GM12874 (cell line): Measurements from ENCODE around the gene CRY1.

ENCODE experiments used
- CTCF ChIP-seq: IDR thresholded peaks from 2 replicates; pipeline ENCODE4 v1.5.1; 2011; ENCODE audit warnings: low read depth, mild to moderate bottlenecking, control low read depth, low read length, moderate library complexity; ENCODE audit not compliant: insufficient read depth

The CRY1 gene

DNA sequence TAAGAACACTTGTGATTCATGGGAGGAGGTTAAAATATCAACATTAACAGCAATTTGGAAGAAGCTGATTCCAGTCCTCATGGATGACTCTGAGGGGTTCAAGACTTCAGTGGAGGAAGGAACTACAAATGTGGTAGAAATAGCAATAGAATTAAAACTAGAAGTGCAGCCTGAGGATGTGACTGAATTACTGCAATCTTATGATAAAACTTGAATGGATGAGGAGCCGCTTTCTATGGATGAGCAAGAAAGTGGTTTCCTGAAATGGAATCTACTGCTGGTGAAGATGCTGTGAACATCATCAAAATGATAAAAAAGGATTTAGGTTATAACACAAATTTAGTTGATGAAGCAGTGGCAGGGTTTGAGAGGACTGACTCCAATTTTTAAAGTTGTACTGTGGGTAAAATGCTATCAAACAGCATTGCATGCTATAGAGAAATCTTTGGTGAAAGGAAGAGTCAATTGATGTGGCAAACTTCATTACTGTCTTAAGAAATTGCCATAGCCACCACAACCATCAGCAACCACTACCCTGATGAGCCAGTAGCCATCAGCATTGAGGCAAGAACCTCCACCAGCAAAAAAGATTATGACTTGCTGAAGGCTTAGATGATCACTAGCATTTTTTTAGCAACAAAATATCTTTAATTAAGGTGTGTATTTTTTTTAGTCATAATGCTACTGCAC is 80.5 kb downstream of the CRY1 start:
- no peak for TF ChIP-seq CTCF

DNA sequence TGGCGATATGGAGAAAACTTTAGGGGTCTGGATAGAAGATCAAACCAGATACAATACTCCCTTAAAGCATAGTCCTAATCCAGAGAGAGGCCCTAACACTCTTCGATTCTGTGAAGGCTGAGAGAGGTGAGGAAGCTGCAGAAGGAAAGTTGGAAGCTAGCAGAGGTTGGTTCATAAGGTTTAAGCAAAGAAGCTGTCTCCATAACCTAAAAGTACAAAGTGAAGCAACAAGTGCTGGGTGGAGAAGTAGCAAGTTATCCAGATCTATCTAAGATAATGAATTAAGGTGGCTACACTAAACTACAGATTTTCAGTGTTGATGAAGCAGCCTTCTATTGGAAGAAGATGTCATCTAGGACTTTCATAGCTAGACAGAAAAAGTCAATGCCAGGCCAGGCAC is 81.8 kb downstream of the CRY1 start:
- TF ChIP-seq CTCF: no peak

DNA sequence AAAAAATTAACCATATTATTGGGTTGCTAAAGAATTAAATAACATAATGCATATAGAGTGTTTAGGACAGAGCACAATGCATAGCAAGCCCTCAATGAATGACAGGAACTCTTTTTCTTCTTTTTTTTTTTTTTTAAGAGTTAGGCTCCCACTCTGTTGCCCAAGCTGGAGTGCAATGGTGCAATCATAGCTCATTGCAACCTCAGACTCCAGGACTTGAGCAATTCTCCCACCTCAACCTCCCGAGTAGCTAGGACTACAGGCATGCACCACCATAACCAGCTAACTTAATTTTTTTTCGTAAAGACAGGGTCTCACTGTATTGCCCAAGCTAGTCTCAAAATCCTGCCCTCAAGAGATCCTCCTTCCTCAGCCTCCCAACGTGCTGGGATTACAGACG is 85.9 kb downstream of the CRY1 start:
- no peak for TF ChIP-seq CTCF

GRCh38 chr12:106999446-106999845 is 93.9 kb downstream of the CRY1 start:
- TF ChIP-seq CTCF: no peak

GRCh38 chr12:106997916-106998315 is 95.4 kb downstream of the CRY1 start:
- TF ChIP-seq CTCF: no peak

DNA sequence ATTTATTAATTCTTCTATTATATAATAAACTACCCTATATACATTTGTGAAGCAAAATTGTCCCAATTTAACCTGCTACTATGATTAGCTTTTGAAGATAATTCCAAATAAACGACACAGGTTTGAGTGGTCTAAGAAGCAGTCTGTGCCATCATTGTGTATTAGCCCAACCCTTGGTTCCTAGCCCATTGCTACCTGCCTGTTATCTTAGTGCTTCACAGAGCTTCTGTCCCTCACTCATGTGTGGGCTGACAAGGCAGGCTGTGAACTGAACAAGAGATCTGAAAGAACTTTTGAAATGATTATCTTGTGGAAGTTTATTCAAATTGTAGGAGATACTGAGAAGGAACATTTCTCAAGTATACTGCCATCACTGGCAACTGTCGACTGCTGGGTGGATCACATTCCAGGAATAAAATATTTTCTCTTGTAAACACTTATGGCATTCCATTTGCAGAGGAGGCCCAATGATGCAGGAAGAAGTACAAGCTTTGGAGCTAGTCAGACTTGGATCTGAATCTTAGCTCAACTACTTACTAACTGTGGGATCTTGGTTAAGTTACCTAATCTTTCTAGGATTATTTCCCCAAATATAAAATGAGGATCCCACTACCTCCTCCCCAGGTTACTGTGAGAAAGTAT is 98.6 kb downstream of the CRY1 start:
- TF ChIP-seq CTCF: no peak

DNA sequence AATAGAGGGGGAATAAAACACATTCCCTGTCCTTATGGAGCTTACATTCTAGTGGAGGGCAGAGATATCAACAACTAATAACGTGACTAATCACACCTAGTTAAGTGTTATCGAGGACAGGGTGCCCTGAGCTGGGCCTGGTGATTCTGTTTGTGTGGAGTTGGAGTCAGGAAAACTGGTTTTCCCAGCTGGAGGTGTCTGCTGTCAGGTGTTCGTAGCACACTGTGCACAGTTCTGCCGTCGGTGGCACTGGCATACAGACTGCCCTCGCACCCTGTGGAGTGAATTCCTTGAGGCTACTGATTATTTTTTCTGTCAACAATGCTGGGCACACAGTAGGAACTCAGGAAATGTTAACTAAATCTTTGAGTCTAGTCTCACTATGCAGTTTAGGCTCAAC is 105.5 kb downstream of the CRY1 start:
- no peak for TF ChIP-seq CTCF
